ENCODE data around the gene NRN1L.

Gene NRN1L

GRCh38 chr16:67880584-67880983 is 4.1 kb upstream of the NRN1L start:
- Histone ChIP-seq H3K4me1 (ENCODE audit: low read depth, poor library complexity, severe bottlenecking) (peaks cover under 1% of the 10 kb centered on the region), H3K4me2 (no peak overlapping the region), H3K27me3 (ENCODE audit: insufficient read depth, low read depth) (no peaks in the 10 kb centered on the region), H3K36me3 (ENCODE audit: insufficient read depth) (peaks cover 18% of the 10 kb centered on the region; the same call in 1 of the 2 replicates), H4K20me1 (ENCODE audit: insufficient read depth) (no peaks in the 10 kb centered on the region), H3K9ac (no peak overlapping the region), H3K4me3 (IDR thresholded peaks at IDR 0.05; ENCODE audit: insufficient read depth, low read depth, low read length) (no peak overlapping the region), H2AFZ (ENCODE audit: low read depth) (no peak overlapping the region), H3K79me2 (ENCODE audit: insufficient read depth, low read depth) (peaks cover 4% of the 10 kb centered on the region; the same call in 1 of the 2 replicates), H3K27ac (no peak overlapping the region)
- TF ChIP-seq CTCF (conservative IDR thresholded peaks at IDR 0.05; ENCODE audit: low read depth, low read length): no peak

DNA sequence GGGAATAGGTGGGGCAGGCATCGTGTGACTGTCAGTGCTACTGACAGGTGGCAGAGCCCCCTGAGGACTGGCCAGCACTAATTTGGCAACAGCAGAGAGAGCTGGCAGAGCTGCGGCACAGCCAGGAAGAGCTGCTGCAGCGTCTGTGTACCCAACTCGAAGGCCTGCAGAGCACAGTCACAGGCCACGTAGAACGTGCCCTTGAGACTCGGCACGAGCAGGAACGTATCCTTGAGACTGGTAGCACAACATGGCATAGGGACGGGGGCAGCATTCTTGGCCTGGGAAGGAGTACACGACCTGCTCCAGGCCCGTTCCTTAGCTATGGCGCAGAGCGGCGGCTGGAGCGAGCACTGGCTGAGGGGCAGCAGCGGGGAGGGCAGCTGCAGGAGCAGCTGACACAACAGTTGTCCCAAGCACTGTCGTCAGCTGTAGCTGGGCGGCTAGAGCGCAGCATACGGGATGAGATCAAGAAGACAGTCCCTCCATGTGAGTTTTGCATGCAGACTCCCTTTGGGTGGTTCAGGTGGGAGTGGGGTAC is 3.0 kb upstream of the NRN1L start:
- no peak overlapping the region for H2AFZ ChIP-seq (ENCODE audit: low read depth)
- TF ChIP-seq CTCF (conservative IDR thresholded peaks at IDR 0.05; ENCODE audit: low read depth, low read length): no peak
- no peaks in the 10 kb centered on the region for H3K4me1 ChIP-seq (ENCODE audit: low read depth, poor library complexity, severe bottlenecking)
- H3K4me2 ChIP-seq: no peak overlapping the region
- H3K79me2 ChIP-seq (ENCODE audit: insufficient read depth, low read depth): no peaks in the 10 kb centered on the region; the same call in 1 of the 2 replicates
- no peaks in the 10 kb centered on the region for H3K27me3 ChIP-seq (ENCODE audit: insufficient read depth, low read depth)
- no peak overlapping the region for H3K27ac ChIP-seq
- H3K36me3 ChIP-seq (ENCODE audit: insufficient read depth): peaks cover 18% of the 10 kb centered on the region; the same call in 1 of the 2 replicates
- H4K20me1 ChIP-seq (ENCODE audit: insufficient read depth): no peaks in the 10 kb centered on the region
- no peak overlapping the region for H3K4me3 ChIP-seq (IDR thresholded peaks at IDR 0.05; ENCODE audit: insufficient read depth, low read depth, low read length)
- no peak overlapping the region for H3K9ac ChIP-seq

DNA sequence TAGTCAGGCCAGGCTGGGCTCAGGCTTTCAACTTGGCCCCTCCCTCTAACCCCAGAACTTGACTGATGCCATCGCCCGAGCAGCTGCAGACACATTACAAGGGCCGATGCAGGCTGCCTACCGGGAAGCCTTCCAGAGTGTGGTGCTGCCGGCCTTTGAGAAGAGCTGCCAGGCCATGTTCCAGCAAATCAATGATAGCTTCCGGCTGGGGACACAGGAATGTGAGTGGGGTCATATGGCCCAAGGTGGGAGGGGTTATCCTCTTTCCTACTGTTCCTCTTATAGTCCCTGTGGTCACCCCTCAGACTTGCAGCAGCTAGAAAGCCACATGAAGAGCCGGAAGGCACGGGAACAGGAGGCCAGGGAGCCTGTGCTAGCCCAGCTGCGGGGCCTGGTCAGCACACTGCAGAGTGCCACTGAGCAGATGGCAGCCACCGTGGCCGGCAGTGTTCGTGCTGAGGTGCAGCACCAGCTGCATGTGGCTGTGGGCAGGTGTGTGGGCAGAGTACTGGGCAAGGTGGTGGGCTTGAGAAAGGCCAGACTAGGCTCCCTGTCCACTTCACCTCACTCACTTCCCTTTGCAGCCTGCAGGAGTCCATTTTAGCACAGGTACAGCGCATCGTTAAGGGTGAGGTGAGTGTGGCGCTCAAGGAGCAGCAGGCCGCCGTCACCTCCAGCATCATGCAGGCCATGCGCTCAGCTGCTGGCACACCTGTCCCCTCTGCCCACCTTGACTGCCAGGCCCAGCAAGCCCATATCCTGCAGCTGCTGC is 2.1 kb upstream of the NRN1L start:
- Histone ChIP-seq H4K20me1 (ENCODE audit: insufficient read depth) (no peaks in the 10 kb centered on the region), H3K27ac (no peak overlapping the region), H3K27me3 (ENCODE audit: insufficient read depth, low read depth) (no peaks in the 10 kb centered on the region), H3K79me2 (ENCODE audit: insufficient read depth, low read depth) (no peaks in the 10 kb centered on the region), H3K9ac (no peak overlapping the region), H3K36me3 (ENCODE audit: insufficient read depth) (peaks cover 14% of the 10 kb centered on the region; the same call in 1 of the 2 replicates), H2AFZ (ENCODE audit: low read depth) (no peak overlapping the region), H3K4me1 (ENCODE audit: low read depth, poor library complexity, severe bottlenecking) (no peaks in the 10 kb centered on the region), H3K4me2 (no peak overlapping the region), H3K4me3 (IDR thresholded peaks at IDR 0.05; ENCODE audit: insufficient read depth, low read depth, low read length) (no peak overlapping the region)
- TF ChIP-seq CTCF (conservative IDR thresholded peaks at IDR 0.05; ENCODE audit: low read depth, low read length): no peak

DNA sequence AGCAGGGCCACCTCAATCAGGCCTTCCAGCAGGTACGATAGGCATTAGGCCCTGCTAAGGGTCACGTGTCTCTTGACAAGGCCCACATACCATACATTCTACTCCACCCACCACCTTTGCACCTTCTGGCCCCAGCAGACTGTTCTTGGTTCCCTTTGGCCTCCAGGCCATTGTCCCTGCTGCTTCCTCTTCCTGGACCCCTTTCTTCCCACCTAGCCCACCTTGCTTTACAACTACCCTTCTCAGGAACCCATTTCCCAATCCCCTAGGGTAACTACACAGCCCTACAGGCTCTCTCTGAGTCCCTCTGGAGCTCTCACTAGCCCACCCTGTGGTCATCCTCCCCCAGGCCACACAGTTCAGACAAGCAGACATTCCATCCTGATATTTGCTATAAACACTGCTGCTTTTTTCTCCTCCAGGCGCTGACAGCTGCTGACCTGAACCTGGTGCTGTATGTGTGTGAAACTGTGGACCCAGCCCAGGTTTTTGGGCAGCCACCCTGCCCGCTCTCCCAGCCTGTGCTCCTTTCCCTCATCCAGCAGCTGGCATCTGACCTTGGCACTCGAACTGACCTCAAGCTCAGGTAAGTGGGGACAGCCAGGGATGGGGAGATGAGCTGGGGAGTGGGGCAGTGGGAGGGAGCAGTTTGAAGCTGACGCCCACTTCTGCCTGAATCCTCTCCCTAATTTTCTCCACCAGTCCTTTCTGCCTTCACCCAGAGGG is 1.4 kb upstream of the NRN1L start:
- Histone ChIP-seq H3K4me2 (no peak overlapping the region), H3K9ac (no peak overlapping the region), H3K79me2 (ENCODE audit: insufficient read depth, low read depth) (no peaks in the 10 kb centered on the region), H3K4me3 (IDR thresholded peaks at IDR 0.05; ENCODE audit: insufficient read depth, low read depth, low read length) (no peak overlapping the region), H2AFZ (ENCODE audit: low read depth) (no peak overlapping the region), H3K36me3 (ENCODE audit: insufficient read depth) (peaks cover 14% of the 10 kb centered on the region; the same call in 1 of the 2 replicates), H3K4me1 (ENCODE audit: low read depth, poor library complexity, severe bottlenecking) (no peaks in the 10 kb centered on the region), H3K27me3 (ENCODE audit: insufficient read depth, low read depth) (no peaks in the 10 kb centered on the region), H4K20me1 (ENCODE audit: insufficient read depth) (no peaks in the 10 kb centered on the region), H3K27ac (no peak overlapping the region)
- TF ChIP-seq CTCF (conservative IDR thresholded peaks at IDR 0.05; ENCODE audit: low read depth, low read length): no peak
